Esophagus squamous epithelium (tissue), 4 donors: ENCODE data around the gene KCNMA1.

Experiments
- CTCF ChIP-seq, 6 experiments: fragments of 450-650 bp in 4 of 6; fragments of 200-600 bp in 2 of 6; sonication (generic) in 2 of 6; IDR thresholded peaks; one replicate each; pipeline ENCODE4 v1.5.1; 2016 to 2019; ENCODE audit warnings: antibody characterized with exemption in 6 of 6, mild to moderate bottlenecking in 4 of 6, moderate library complexity in 4 of 6
- POLR2A ChIP-seq, 4 donors: fragments of 450-650 bp; IDR thresholded peaks; one replicate each; pipeline ENCODE4 v1.6.1; 2017; ENCODE audit warnings: antibody characterized with exemption in 4 of 4, mild to moderate bottlenecking in 4 of 4, moderate library complexity in 3 of 4

- TF ChIP-seq CTCF (IDR thresholded peaks at IDR 0.05), result no peak
- TF ChIP-seq POLR2A (IDR thresholded peaks at IDR 0.05), result no peak
These were observed 517.6 kb downstream of the KCNMA1 start for GRCh38 chr10:77120012-77120411.
